GM12878 (cell line): Measurements from ENCODE around the gene DHPS. TPM values are rescaled to one million over a fixed set of nuclear protein-coding genes. Genes with fewer than 3 reads are reported as not detected.

ENCODE experiments used
- ATAC-seq: fragments of 200-7000 bp; cut with Tn5 transposase; 3 replicates; pipeline ENCODE4 v1.9.1; 2020; ENCODE audit warnings: mild to moderate bottlenecking, moderate library complexity
- BruUV-seq: library from RNA; stranded (reverse); fragments of 400-500 nt; replicated peaks from 2 replicates; lab custom pipeline; 2021; lab: Mats Ljungman, UMichigan
- CTCF ChIA-PET: fragments of 300-600 bp; sonication (Branson Sonifier 250); formaldehyde crosslinking; extraction: SDS; loops from one replicate; lab custom pipeline; 2021; ENCODE audit warnings: inconsistent platforms; lab: Yijun Ruan, JAX
- POLR2A ChIA-PET: fragments of 350-600 bp; formaldehyde crosslinking; extraction: SDS; loops from one replicate; lab custom pipeline; 2021; ENCODE audit warnings: inconsistent platforms; lab: Charles Lee
- RAD21 ChIA-PET: fragments of 300-600 bp; sonication (Branson Sonifier 250); formaldehyde crosslinking; loops from one replicate; lab custom pipeline; 2023; ENCODE audit warnings: antibody characterized with exemption; ENCODE audit not compliant: unreplicated experiment; lab: Charles Lee
- SMC1A ChIA-PET: fragments of 300-600 bp; sonication (Branson Sonifier 250); formaldehyde crosslinking; loops from one replicate; lab custom pipeline; 2023; ENCODE audit not compliant: unreplicated experiment, uncharacterized antibody; lab: Charles Lee
- DNase-seq: peaks from one replicate; pipeline ENCODE4 v3.0.0-alpha.2; 2011; ENCODE audit warnings: low read depth, low spot score
- FAIRE-seq: peaks from 3 replicates; lab custom pipeline; 2011; peaks lifted over from hg19 to GRCh38; lab: Jason Lieb, UNC
- H2AFZ ChIP-seq: 2 replicates; pipeline ENCODE4 v1.6.0; 2011; ENCODE audit warnings: low read depth, low read length, control low read depth; ENCODE audit not compliant: control insufficient read depth
- H3K27ac ChIP-seq: 2 replicates; pipeline ENCODE4 v1.5.1; 2011; ENCODE audit warnings: control low read depth; ENCODE audit not compliant: control insufficient read depth, insufficient read depth
- H3K27me3 ChIP-seq, 2 experiments: replicated peaks in 1 of 2; 2 replicates each; pipeline versions ENCODE4 v1.6.0 to v1.6.1; 2011; ENCODE audit warnings: low read length in 1 of 2; ENCODE audit not compliant: control insufficient read depth in 2 of 2, insufficient read depth in 2 of 2
- H3K36me3 ChIP-seq, 2 experiments: 2 replicates each; pipeline ENCODE4 v1.5.1; 2011; ENCODE audit warnings: low read length in 1 of 2; ENCODE audit not compliant: control insufficient read depth in 2 of 2, insufficient read depth in 2 of 2
- H3K4me1 ChIP-seq: 2 replicates; pipeline ENCODE4 v1.6.1; 2011; ENCODE audit warnings: mild to moderate bottlenecking, low read length, moderate library complexity, mixed read lengths; ENCODE audit not compliant: control insufficient read depth, insufficient read depth
- H3K4me2 ChIP-seq: 2 replicates; pipeline ENCODE4 v1.6.0; 2011; ENCODE audit warnings: control low read depth; ENCODE audit not compliant: control insufficient read depth, insufficient read depth
- H3K4me3 ChIP-seq: fragments of 200-600 bp; sonication (generic); 2 replicates; pipeline ENCODE4 v1.5.1; 2016
- H3K79me2 ChIP-seq: 2 replicates; pipeline ENCODE4 v1.6.0; 2011; ENCODE audit warnings: low read length; ENCODE audit not compliant: control insufficient read depth, insufficient read depth
- H3K9ac ChIP-seq: 2 replicates; pipeline ENCODE4 v1.8.0; 2011; ENCODE audit warnings: low read length, control low read depth, mixed read lengths; ENCODE audit not compliant: control insufficient read depth, insufficient read depth
- H3K9me3 ChIP-seq: replicated peaks from 3 replicates; pipeline ENCODE4 v1.5.1; 2011; ENCODE audit warnings: mild to moderate bottlenecking, low read length; ENCODE audit not compliant: control insufficient read depth, insufficient read depth
- H4K20me1 ChIP-seq: 2 replicates; pipeline ENCODE4 v1.6.0; 2011; ENCODE audit not compliant: control insufficient read depth, insufficient read depth
- BHLHE40 ChIP-seq, 2 experiments: fragments of 450-650 bp in 1 of 2; IDR thresholded peaks; 2 replicates each; pipeline ENCODE4 v1.6.1; 2011 to 2017; ENCODE audit warnings: low read depth in 2 of 2, borderline replicate concordance in 1 of 2, improper control_type of control experiment in 1 of 2, low read length in 1 of 2, mild to moderate bottlenecking in 1 of 2
- CREM ChIP-seq: IDR thresholded peaks from 2 replicates; pipeline ENCODE4 v1.6.1; 2014; ENCODE audit warnings: antibody characterized with exemption, low read depth
- EGR1 ChIP-seq, 2 experiments: IDR thresholded peaks; 1 replicate in 1 of 2; 2 replicates in 1 of 2; pipeline ENCODE4 v1.6.1; 2011 to 2012; ENCODE audit warnings: low read depth in 2 of 2, low read length in 2 of 2, borderline replicate concordance in 1 of 2, mild to moderate bottlenecking in 1 of 2, moderate library complexity in 1 of 2
- GATAD2B ChIP-seq: fragments of 450-650 bp; conservative IDR thresholded peaks from 2 replicates; pipeline ENCODE4 v1.6.1; 2017; ENCODE audit warnings: low read depth, mild to moderate bottlenecking, moderate library complexity
- HDAC2 ChIP-seq: fragments of 200-600 bp; sonication (generic); IDR thresholded peaks from 2 replicates; pipeline ENCODE4 v1.6.1; 2017
- IRF4 ChIP-seq: IDR thresholded peaks from 2 replicates; pipeline ENCODE4 v1.6.1; 2011; ENCODE audit warnings: low read depth, low read length
- MXI1 ChIP-seq: fragments of 150-350 bp; IDR thresholded peaks from 2 replicates; pipeline ENCODE4 v1.6.1; 2011; ENCODE audit warnings: low read depth, mild to moderate bottlenecking, inconsistent platforms, low read length, improper control_type of control experiment
- NR2F1 ChIP-seq: fragments of 450-650 bp; conservative IDR thresholded peaks from 2 replicates; pipeline ENCODE4 v1.6.1; 2017; ENCODE audit warnings: mild to moderate bottlenecking
- NRF1 ChIP-seq: conservative IDR thresholded peaks from 2 replicates; pipeline ENCODE4 v1.6.1; 2011; ENCODE audit warnings: mild to moderate bottlenecking, low read depth, low read length, improper control_type of control experiment
- PAX8 ChIP-seq: fragments of 450-650 bp; IDR thresholded peaks from 2 replicates; pipeline ENCODE4 v1.6.1; 2017; ENCODE audit warnings: mild to moderate bottlenecking, moderate library complexity
- PML ChIP-seq: IDR thresholded peaks from 2 replicates; pipeline ENCODE4 v1.6.1; 2012; ENCODE audit warnings: low read length, inconsistent platforms
- POLR2AphosphoS5 ChIP-seq: IDR thresholded peaks from 2 replicates; pipeline ENCODE4 v1.6.1; 2011; ENCODE audit warnings: mild to moderate bottlenecking, low read length, inconsistent platforms
- SIX5 ChIP-seq: IDR thresholded peaks from 2 replicates; pipeline ENCODE4 v1.6.1; 2011; ENCODE audit warnings: mild to moderate bottlenecking, low read depth, low read length, moderate library complexity; ENCODE audit not compliant: severe bottlenecking
- SMC3 ChIP-seq: IDR thresholded peaks from 2 replicates; pipeline ENCODE4 v1.6.1; 2011; ENCODE audit warnings: low read length, improper control_type of control experiment, borderline replicate concordance
- SPI1 ChIP-seq: IDR thresholded peaks from 2 replicates; pipeline ENCODE4 v1.6.1; 2011; ENCODE audit warnings: low read depth, mild to moderate bottlenecking, low read length, moderate library complexity, borderline replicate concordance; ENCODE audit not compliant: insufficient read depth
- TCF3 ChIP-seq: IDR thresholded peaks from 2 replicates; pipeline ENCODE4 v1.6.1; 2012; ENCODE audit warnings: low read depth, mild to moderate bottlenecking, low read length, borderline replicate concordance; ENCODE audit not compliant: insufficient read depth
- USF1 ChIP-seq: IDR thresholded peaks from 2 replicates; pipeline ENCODE4 v1.6.1; 2011; ENCODE audit warnings: borderline replicate concordance, low read depth, mild to moderate bottlenecking, moderate library complexity, mixed read lengths, low read length; ENCODE audit not compliant: insufficient read depth; ENCODE audit errors: extremely low read length
- YY1 ChIP-seq: IDR thresholded peaks from 2 replicates; pipeline ENCODE4 v1.6.1; 2011; ENCODE audit warnings: low read depth, mild to moderate bottlenecking, low read length
- WGBS: methylation state at CpG from one replicate; pipeline ENCODE4 v1.1.6; 2016; ENCODE audit warnings: low lambda C conversion rate; ENCODE audit not compliant: insufficient replicate concordance, insufficient coverage; ENCODE audit errors: missing lambda C conversion rate; 5-methylcytosine and 5-hydroxymethylcytosine counted together
- in situ Hi-C: fragments of 300-500 bp; cut with MboI; formaldehyde crosslinking; loops from 9 replicates; pipeline ENCODE4 v1.14.3; 2018; ENCODE audit warnings: mixed read lengths
- intact Hi-C: fragments of 100-400 bp; cut with micrococcal nuclease; formaldehyde crosslinking; loops from one replicate; pipeline ENCODE4 v1.14.2; 2022; ENCODE audit not compliant: unreplicated experiment
- polyA plus RNA-seq, 11 experiments: library from polyadenylated mRNA; depleted of rRNA in 4 of 11; unstranded in 6 of 11; stranded (reverse) in 5 of 11; fragments of >200 nt; fragmentation: Nextera tagmentation in 4 of 11; fragmentation: Illumina TruSeq in 1 of 11; extraction: Ambion mirVana in 4 of 11; extraction: Trizol in 1 of 11; gene quantifications; 1 replicate in 1 of 11; 2 replicates in 10 of 11; pipeline versions ENCODE4 v1.2.1 to v1.2.3, GENCODE V29; 2011 to 2016; ENCODE audit warnings: inconsistent platforms in 2 of 11, missing spikeins in 2 of 11, low read depth in 1 of 11
- total RNA-seq, 4 experiments: library from RNA; depleted of rRNA in 3 of 4; stranded (reverse); fragments of >200 nt in 3 of 4; fragmentation: Illumina TruSeq in 1 of 4; extraction: Trizol in 1 of 4; gene quantifications; 2 replicates each; pipeline versions ENCODE4 v1.2.1 to v1.2.3, GENCODE V29; 2013 to 2021
- TF ChIP-seq, protein P1 (sequence below): fragments of 450-650 bp; conservative IDR thresholded peaks from 2 replicates; pipeline ENCODE4 v1.6.1; 2017; ENCODE audit warnings: mild to moderate bottlenecking, moderate library complexity

Gene DHPS
- total and polyA plus RNA-seq, 10 of the 15 experiments (the other 5 are each of a cell fraction or from before 2014, with no cell fraction given), result 36.4 to 104 (median 83.4) TPM

DNA sequence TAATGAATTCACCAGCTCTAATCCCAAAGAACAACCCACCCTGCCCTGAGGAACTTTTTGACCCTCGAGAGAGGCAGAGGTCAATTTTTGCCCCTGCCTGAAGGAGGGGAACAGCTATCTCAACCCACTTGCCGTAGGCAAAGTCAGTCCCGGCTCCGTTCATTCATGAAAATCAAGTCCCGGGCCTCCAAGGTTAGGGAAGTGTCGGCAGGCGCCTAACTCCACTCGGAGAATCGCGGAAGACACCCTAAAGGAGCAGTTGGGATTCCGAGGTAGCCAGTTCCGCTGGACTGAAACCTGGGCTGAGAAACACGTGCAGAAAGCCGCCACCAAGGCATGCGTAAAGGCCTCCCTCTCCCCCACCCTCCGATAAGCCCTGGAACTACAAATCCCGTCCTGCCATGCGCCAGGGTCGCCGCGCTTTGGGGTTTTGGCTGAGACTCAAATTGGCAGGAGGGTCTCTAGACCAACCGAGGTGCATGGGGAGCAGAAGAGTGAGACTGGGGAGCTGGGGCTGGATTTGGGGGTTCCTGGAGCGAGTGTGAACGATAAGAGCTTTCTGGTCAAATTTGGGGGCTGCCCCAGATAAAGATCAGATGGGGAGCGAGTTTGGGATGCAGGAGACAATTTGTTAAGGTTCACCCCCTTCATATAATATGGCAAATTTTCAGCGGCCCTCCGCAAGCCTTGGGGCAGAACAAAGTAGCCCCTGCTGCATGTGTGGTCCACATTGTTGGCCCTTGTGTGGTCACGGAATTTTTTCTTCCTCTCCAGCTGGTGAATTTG lies 42.2 kb upstream of the DHPS start, which contains the start of gene TNPO2:
Gene TNPO2 (minus strand): TSS at position 292 of the 786 bp plus-strand sequence. CDS start 2,955 bp downstream, outside the sequence.
- BruUV-seq, result no TSS peak
- Histone ChIP-seq H3K4me1 (peaks cover 8% of the 10 kb centered on the region; the same call in 1 of the 2 replicates), H3K4me3 (peak within 1 kb of the TSS; percentile 91), H3K79me2 (peaks cover 48% of the 10 kb centered on the region), H3K27ac (peak within 1 kb of the TSS; percentile 81), H3K9me3 (no peaks in the 10 kb centered on the region), H2AFZ (peak within 1 kb of the TSS; percentile 98), H4K20me1 (no peaks in the 10 kb centered on the region; the same call in 1 of the 2 replicates), H3K36me3 (peaks cover 10 to 11% of the 10 kb centered on the region in 2 experiments; a peak in 3 of 4 replicates), H3K9ac (peak within 1 kb of the TSS; percentile 81), H3K27me3 (no peaks in the 10 kb centered on the region), H3K4me2 (peak within 1 kb of the TSS; percentile 90)
- ChIA-PET POLR2A (interaction anchor here (0.5 to 6.8 kb wide), 7 partner anchors 10 to 69 kb away, joined by 3 to 58 read pairs (median 3); partner anchors contain the start of genes DHPS, GET3, MAN2B1 and TRIR), RAD21 (interaction anchor here (1.0 to 3.3 kb wide), 5 partner anchors 10 to 1347 kb away, joined by 3 to 31 read pairs (median 4); partner anchors contain the start of gene TRIR), SMC1A (interaction anchor here (1.0 to 5.1 kb wide), 3 partner anchors 10 to 13 kb away, joined by 4 to 28 read pairs (median 6); partner anchors contain the start of genes GET3 and TRIR), CTCF (interaction anchor here (0.6 to 5.4 kb wide), 13 partner anchors 9 to 1683 kb away, joined by 3 to 30 read pairs (median 4); partner anchors contain the start of gene TRIR)
- intact Hi-C loops, result no loop called here
- in situ Hi-C loops, result no loop called here
- FAIRE-seq (peak; percentile 94), DNase-seq (peak; percentile 40), ATAC-seq (peak; percentile 79)
- 2% methylated on average over 28 of the region's 28 CpGs for WGBS
- TF ChIP-seq SMC3, result no peak
- TF ChIP-seq PAX8, result no peak
- peak; percentile 97 for TF ChIP-seq BHLHE40 (IDR thresholded peaks at IDR 0.05; ENCODE audit: borderline replicate concordance in 1 of 2, low read depth in 2 of 2, low read length in 1 of 2)
- TF ChIP-seq POLR2AphosphoS5, result peak; percentile 64
- peak; percentile 81 for TF ChIP-seq SIX5
- peak; percentile 10; the same call in 1 of the 2 replicates for TF ChIP-seq GATAD2B
- no peak for TF ChIP-seq HDAC2
- peak; percentile 55 for TF ChIP-seq NRF1
- peak; percentile 39; the same call in 1 of the 2 replicates for TF ChIP-seq PML
- TF ChIP-seq, protein P1, sequence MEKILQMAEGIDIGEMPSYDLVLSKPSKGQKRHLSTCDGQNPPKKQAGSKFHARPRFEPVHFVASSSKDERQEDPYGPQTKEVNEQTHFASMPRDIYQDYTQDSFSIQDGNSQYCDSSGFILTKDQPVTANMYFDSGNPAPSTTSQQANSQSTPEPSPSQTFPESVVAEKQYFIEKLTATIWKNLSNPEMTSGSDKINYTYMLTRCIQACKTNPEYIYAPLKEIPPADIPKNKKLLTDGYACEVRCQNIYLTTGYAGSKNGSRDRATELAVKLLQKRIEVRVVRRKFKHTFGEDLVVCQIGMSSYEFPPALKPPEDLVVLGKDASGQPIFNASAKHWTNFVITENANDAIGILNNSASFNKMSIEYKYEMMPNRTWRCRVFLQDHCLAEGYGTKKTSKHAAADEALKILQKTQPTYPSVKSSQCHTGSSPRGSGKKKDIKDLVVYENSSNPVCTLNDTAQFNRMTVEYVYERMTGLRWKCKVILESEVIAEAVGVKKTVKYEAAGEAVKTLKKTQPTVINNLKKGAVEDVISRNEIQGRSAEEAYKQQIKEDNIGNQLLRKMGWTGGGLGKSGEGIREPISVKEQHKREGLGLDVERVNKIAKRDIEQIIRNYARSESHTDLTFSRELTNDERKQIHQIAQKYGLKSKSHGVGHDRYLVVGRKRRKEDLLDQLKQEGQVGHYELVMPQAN, result peak; percentile 79; the same call in 1 of the 2 replicates
- TF ChIP-seq NR2F1, result peak; percentile 25; the same call in 1 of the 2 replicates
- peak; percentile 97 for TF ChIP-seq MXI1
- TF ChIP-seq CREM, result peak; percentile 69; the same call in 1 of the 2 replicates
- TF ChIP-seq IRF4, result no peak
- TF ChIP-seq SPI1, result no peak; the same call in 1 of the 2 replicates
- TF ChIP-seq EGR1 (IDR thresholded peaks at IDR 0.05; ENCODE audit: borderline replicate concordance in 1 of 2, low read depth in 2 of 2, low read length in 2 of 2), result no peak
- peak; percentile 44 for TF ChIP-seq USF1
- TF ChIP-seq YY1, result peak; percentile 70; the same call in 1 of the 2 replicates
- no peak for TF ChIP-seq TCF3
